ENCODE data around the gene GDF11. TPM values are rescaled to one million over a fixed set of nuclear protein-coding genes. Genes with fewer than 3 reads are reported as not detected.

GDF11 gene
- total RNA-seq, 1 donor from 2014 or later = 10.7 TPM

GRCh38 chr12:55723516-55724225, 19.3 kb upstream of the GDF11 start:
- TF ChIP-seq CTCF (IDR thresholded peaks at IDR 0.05; ENCODE audit: insufficient read depth, low read length, poor library complexity, severe bottlenecking) = no peak
- H3K27me3 ChIP-seq (ENCODE audit: control insufficient read depth, insufficient read depth, low read length) = no peaks in the 10 kb centered on the region
- no peak for DNase-seq (ENCODE audit: low read depth)
- H3K4me3 ChIP-seq (ENCODE audit: low read depth, low read length) = no peak overlapping the region
- H3K36me3 ChIP-seq (ENCODE audit: control insufficient read depth, insufficient read depth, low read length) = peaks cover 2% of the 10 kb centered on the region

- DNase-seq (ENCODE audit: low read depth) = no peak
- peak; percentile 76 for TF ChIP-seq CTCF (IDR thresholded peaks at IDR 0.05; ENCODE audit: insufficient read depth, low read length, poor library complexity, severe bottlenecking)
- H3K4me3 ChIP-seq (ENCODE audit: low read depth, low read length) = no peak overlapping the region
These were observed 18.5 kb upstream of the GDF11 start for GRCh38 chr12:55724226-55724939.

GRCh38 chr12:55724940-55725309, 18.0 kb upstream of the GDF11 start:
- TF ChIP-seq CTCF (IDR thresholded peaks at IDR 0.05; ENCODE audit: insufficient read depth, low read length, poor library complexity, severe bottlenecking) = no peak
- Histone ChIP-seq H3K36me3 (ENCODE audit: control insufficient read depth, insufficient read depth, low read length) (peaks cover 2% of the 10 kb centered on the region), H3K4me3 (ENCODE audit: low read depth, low read length) (no peak overlapping the region), H3K27me3 (ENCODE audit: control insufficient read depth, insufficient read depth, low read length) (no peaks in the 10 kb centered on the region)
- DNase-seq (ENCODE audit: low read depth) = no peak

More at GRCh38 chr12:55724226-55724939, 18.5 kb upstream of the GDF11 start:
- Histone ChIP-seq H3K36me3 (ENCODE audit: control insufficient read depth, insufficient read depth, low read length) (peaks cover 2% of the 10 kb centered on the region), H3K27me3 (ENCODE audit: control insufficient read depth, insufficient read depth, low read length) (no peaks in the 10 kb centered on the region)

GRCh38 chr12:55725556-55725955, 17.4 kb upstream of the GDF11 start:
- no peak overlapping the region for H3K4me3 ChIP-seq (ENCODE audit: low read depth, low read length)
- DNase-seq (ENCODE audit: low read depth) = no peak
- no peaks in the 10 kb centered on the region for H3K27me3 ChIP-seq (ENCODE audit: control insufficient read depth, insufficient read depth, low read length)
- no peak for TF ChIP-seq CTCF (IDR thresholded peaks at IDR 0.05; ENCODE audit: insufficient read depth, low read length, poor library complexity, severe bottlenecking)
- H3K36me3 ChIP-seq (ENCODE audit: control insufficient read depth, insufficient read depth, low read length) = peaks cover 2% of the 10 kb centered on the region

GRCh38 chr12:55726971-55727370, 16.0 kb upstream of the GDF11 start:
- Histone ChIP-seq H3K27me3 (ENCODE audit: control insufficient read depth, insufficient read depth, low read length) (no peaks in the 10 kb centered on the region), H3K36me3 (ENCODE audit: control insufficient read depth, insufficient read depth, low read length) (peaks cover 2% of the 10 kb centered on the region), H3K4me3 (ENCODE audit: low read depth, low read length) (peak overlapping the region; percentile 85)
- DNase-seq (ENCODE audit: low read depth) = no peak
- no peak for TF ChIP-seq CTCF (IDR thresholded peaks at IDR 0.05; ENCODE audit: insufficient read depth, low read length, poor library complexity, severe bottlenecking)

All from kidney epithelial cell (primary cell).